ENCODE results near the gene AMD1.

GRCh38 chr6:110841266-110841665 is 33.3 kb upstream of the AMD1 start:
- TF ChIP-seq FOXM1 (IDR thresholded peaks at IDR 0.05; ENCODE audit: borderline replicate concordance, low read depth): no peak
- no peak for TF ChIP-seq CEBPB (IDR thresholded peaks at IDR 0.05)
- TF ChIP-seq ZBTB7A (IDR thresholded peaks at IDR 0.05; ENCODE audit: low read depth): no peak
- no peak for TF ChIP-seq RAD21 (IDR thresholded peaks at IDR 0.05; ENCODE audit: low read depth)
- no peak for TF ChIP-seq TAF1 (IDR thresholded peaks at IDR 0.05; ENCODE audit: low read depth)
- TF ChIP-seq TEAD4 (IDR thresholded peaks at IDR 0.05): no peak
- TF ChIP-seq EP300 (IDR thresholded peaks at IDR 0.05; ENCODE audit: borderline replicate concordance): no peak
